ENCODE results near the gene POLE. TPM values are rescaled to one million over a fixed set of nuclear protein-coding genes. Genes with fewer than 3 reads are reported as not detected.

The POLE gene
- total RNA-seq, 1 donor from 2014 or later = 123 TPM

DNA sequence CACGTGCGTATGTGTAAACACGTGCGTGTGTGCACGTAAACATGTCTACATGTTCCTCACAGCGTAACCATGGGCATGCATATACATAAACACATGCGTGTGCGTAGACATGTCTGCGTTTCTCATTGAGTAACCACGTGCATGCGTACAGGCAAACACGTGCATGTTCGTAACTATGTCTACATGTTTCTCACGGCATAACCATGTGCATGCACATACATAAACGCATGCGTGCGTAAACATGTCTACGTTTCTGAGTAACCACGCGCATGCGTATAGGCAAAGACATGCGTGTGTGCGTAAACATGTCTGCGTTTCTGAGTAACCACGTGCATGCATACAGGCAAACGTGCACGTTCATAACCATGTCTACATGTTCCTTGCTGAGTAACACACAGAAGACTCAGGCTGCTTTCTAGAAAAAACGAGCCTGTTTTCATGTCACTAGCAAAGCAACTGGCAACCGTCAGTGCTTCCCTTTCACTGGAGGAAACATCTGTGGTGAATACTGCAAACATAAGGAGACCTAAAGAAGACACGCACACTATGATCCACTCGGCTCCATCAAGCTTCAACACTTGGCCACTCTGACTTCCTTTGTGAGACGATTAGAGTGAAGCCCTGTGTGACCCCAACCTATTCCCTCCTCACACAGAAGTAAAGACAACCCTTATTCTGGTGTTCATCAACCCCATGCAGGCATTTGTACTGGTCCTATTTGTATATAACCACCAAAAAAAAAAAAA lies 28.8 kb downstream of the POLE start:
- intact Hi-C loops (cut with micrococcal nuclease) = no loop called here

DNA sequence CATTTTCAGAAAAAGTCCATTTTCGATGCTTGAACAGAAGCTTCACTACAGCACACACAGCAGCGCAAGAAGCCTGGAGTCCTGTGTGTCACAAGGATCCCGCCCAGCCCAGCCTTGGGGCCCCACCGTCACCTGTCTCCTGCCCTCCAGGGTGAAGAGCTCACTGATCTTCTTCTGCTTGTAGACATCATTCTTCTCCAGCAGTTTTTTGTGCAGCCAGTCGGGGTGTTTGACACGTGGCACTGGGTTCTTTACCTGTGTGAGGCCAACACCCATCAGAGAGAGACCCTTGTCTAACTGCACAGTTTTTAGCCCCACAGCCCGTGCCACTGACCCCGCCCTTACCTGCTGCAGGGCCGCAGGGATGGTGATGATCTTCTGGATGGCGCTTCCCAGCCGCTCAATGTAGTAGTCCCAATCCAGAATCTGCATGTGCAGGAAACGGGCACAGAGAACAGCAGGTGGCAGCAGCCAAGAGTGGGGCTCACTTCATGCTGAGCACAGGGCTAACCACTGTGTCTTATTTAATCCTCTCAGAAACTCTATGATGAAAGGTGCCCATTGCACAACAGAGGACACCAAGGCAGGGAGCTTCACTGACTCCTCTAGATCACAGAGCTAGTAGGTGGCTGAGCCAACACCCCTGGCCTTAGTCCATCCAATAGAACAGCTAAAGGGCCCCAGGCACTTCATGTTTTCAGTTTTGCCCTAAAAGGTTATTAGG lies 30.0 kb downstream of the POLE start:
- intact Hi-C loops (cut with micrococcal nuclease) = no loop called here

DNA sequence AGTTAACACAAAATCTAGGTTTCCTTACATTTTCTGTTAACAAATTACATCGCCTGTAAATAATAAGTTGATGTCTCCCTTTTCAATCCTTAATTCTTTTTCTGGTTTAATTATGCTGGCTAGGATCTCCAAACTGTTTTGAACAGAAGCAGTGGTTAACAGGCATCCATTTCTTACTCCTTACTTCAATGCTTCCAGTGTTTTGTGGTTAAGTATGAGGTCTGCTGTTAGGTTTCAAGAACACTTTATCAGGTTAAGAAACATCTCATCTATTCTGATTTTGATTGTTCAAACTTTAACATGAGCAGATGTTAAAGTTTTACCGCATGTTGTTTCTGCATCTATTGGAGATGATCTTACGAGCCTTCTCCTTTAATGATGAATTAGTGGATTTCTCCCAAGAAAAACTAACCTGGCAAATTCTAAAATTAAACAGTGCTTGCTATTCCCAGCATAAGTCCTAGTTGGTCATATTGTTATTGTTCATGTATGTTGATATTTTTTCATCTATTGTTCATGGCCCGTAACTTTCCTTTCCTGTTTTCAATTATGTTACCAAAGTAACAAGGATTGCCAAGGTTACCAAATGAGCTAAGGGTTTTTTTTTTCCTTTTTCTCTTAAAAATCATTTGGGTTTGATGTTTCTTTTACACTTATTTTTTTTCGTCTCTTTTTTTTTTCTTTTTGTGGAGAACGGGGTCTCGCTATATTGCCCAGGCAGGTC lies 33.4 kb downstream of the POLE start:
- intact Hi-C loops (cut with micrococcal nuclease) = no loop called here

DNA sequence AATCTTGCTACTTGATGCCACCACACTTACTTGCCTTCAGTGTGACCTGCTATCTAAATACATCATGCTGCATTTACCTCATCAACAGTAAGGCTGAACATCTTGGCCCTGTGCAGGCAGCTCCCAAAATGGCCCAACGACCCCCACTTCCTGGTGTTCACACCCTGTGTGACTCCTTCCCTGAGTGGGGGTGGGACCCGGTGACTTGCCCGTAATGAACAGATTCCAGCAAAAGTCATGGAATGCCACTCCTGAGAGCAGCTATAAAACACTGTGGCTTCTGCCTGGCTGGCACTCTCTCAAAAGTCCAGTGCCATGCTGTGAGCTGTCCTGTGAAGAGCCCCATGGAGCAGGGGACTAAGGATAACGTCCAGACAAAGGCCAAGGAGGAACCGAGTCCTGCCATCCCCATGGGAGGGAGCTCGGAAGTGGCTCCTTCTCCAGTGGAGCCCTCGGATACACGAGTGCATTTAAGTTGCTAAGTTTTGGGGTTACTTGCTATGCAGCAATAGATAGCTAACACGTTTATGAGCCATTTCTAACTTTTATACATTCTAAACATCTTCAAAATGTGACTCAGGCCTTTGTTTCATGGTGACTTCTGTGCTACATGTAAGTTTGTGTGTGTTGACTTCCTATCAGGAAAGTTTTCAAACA lies 35.6 kb downstream of the POLE start:
- intact Hi-C loops (cut with micrococcal nuclease) = no loop called here

DNA sequence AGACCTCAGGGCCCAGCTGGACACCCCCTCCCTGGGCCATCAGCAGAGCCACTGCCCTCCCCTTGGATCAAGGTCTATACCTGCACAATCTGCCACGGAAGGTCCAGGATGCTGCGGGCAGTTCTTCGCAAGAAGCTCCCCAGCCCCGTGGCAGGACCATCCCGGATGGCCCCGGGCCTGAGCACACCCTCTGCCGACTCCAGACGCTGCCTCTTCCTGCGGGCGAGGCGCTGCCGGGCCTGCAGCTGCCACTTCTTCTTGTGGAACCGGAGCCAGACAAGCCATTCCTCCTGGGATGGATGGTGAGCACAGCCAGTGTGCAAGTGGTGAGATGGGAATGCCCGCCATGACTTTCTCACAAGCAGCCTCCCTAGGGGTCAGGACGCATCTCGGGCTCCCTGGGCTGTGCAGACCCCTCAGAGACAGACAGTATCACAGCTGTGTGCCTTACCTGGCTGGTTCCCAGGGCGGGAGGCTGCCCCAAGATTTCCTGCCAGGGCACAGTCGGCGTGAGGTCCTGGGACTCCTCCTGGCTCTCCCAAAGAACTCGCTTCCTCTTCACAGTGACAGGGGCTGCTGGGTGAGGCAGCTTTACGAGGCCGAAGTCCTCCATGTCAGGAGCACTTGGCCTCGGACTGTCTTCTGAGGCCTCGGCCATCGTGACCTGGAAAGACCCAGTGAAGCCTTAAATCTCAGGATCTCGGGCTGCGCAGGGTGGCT lies 37.8 kb downstream of the POLE start:
- intact Hi-C loops (cut with micrococcal nuclease) = no loop called here

GRCh38 chr12:132648616-132649225 lies 38.4 kb downstream of the POLE start:
- intact Hi-C loops (cut with micrococcal nuclease) = no loop called here

DNA sequence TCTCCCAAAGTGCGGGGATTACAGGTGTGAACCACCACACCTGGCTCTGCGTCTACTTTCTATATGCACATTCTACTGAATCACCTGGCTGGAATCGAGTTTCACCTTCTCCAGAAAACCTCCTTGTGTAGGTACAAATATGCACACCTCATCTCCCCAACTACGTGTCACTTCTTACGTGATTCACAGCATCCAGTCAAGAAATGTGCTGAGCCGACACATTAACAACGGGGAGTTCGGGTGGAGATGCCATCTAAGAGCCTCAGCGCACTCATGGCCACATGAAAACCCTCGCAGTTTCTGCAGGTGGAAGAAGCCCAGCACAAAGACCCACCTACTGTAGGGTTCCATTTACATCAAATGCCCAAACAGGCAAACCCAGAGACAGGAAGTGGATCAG lies 39.3 kb downstream of the POLE start:
- intact Hi-C loops (cut with micrococcal nuclease) = no loop called here

DNA sequence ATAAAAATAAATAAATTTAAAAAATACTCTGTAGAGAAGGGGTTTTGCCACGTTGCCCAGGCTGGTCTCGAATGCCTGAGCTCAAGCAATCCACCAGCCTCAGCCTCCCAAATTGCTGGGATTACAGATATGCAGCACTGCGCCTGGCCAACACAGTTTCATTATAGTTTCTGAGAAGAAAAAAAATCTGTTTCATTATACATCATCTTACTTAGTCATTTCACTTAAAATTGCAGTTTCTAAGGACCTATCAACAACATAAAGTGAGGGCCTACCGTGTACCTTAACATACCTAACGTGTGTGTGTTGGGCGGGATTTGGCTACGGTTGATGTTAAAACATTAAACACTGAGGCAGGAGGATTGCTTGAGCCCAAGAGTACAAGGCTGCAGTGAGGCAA lies 40.3 kb downstream of the POLE start:
- intact Hi-C loops (cut with micrococcal nuclease) = no loop called here

GRCh38 chr12:132642846-132643835 lies 44.0 kb downstream of the POLE start:
- intact Hi-C loops (cut with micrococcal nuclease) = no loop called here

DNA sequence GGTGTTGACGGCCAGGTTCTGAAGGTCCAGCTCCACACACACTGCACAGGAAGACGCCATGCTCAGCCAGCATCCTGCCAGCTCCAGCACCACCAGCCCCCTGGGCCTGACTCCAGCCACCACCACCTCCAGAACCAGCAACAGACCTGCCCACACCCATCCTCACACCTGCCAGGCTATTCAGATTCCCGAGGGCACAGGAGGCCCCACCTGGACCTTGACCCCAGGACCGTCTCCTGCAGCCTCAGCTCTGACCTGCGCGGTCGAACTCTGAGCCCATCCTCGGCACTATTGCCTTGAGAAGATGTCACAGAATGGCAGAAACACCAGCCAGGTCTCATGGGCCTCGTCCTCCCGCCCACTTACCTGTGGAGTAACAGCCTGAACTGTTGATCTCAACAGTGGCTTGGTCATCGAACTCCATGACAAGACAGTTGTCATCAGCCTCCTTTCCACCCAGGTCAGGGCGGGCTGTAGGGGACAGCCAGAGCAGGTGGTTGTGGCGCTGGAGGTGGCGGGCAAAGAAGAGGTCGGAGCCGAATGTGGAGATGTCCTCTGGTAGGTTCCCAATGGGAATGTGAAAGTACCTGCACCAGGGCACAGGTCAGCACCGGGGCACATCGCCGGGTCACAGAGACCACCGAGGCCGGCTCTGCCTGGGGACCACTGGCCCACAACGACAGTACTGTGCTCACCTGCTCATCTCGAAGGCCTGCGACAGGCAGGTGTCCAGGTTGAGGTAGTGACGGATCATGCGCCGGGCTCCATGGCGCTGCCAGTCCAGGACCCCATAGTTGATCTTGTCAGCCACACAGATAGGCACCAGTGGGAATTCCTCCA lies 45.1 kb downstream of the POLE start:
- intact Hi-C loops (cut with micrococcal nuclease) = no loop called here

GRCh38 chr12:132640936-132641335 lies 46.2 kb downstream of the POLE start:
- intact Hi-C loops (cut with micrococcal nuclease) = no loop called here

DNA sequence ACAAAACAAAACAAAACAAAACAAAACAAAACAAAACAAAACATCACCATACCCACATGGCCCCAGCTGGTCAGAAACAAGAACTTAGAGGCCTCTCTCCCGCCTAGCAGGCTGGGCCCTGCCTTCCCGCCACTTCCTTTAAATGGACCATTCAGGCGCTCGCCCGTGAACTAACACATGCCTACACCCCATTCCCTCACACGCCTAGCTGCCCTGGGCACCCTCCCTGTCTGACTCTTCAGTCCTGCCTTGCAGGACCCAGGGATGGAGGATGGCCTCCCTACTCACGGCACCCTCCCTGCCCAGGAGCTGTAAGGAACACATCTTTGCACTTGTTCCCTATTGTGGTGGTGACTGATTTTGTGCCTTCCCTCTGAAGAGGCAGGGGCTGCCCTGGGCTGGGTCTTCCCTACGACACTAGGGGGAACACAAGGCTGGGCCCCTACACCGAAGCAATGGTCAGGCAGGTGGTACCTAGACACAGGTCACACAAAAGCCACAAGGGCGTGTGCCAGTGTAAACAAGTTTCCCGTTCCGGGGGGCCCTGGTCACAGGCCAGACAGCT lies 47.1 kb downstream of the POLE start:
- intact Hi-C loops (cut with micrococcal nuclease) = no loop called here

GRCh38 chr12:132638541-132639408 lies 48.4 kb downstream of the POLE start:
- intact Hi-C loops (cut with micrococcal nuclease) = loop anchor here (1.0 kb wide), 1 partner anchor 223 kb away; no protein-coding TSS in a partner anchor

DNA sequence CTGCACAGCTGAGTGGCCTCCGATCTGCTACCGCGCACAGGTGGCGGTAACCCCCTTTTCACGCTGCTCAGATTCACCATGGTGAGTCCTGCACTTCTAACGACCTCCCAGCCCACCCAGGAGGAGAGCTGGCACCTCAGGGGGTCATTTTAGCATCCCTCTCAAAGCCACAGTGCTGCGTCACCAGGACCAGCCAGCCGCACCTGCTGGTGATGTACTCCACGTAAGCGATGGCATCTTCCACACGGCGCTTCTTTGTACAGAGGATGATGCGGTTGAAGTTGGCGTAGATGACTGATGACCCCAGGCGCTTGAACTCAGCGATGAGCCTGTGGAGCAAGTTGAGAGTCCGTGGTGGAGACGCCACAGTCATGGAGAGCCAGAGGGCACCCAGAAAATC lies 49.3 kb downstream of the POLE start:
- intact Hi-C loops (cut with micrococcal nuclease) = loop anchor here (1.0 kb wide), 1 partner anchor 223 kb away; no protein-coding TSS in a partner anchor

GRCh38 chr12:132635076-132635955 lies 51.8 kb downstream of the POLE start:
- intact Hi-C loops (cut with micrococcal nuclease) = no loop called here

GRCh38 chr12:132634411-132634990 lies 52.6 kb downstream of the POLE start:
- intact Hi-C loops (cut with micrococcal nuclease) = no loop called here

All from T-helper 1 cell treated with Interleukin-12 subunit alpha and Interleukin-12 subunit beta and Interleukin-4 antibody, amounts not matched to agents 30 ng/mL and 1 ng/mL, for 36 hours (primary cell).